ENCODE measurements around the gene MED9.

GRCh38 chr17:17453088-17453487, 23.7 kb upstream of the MED9 start:
- TF ChIP-seq, protein P1, sequence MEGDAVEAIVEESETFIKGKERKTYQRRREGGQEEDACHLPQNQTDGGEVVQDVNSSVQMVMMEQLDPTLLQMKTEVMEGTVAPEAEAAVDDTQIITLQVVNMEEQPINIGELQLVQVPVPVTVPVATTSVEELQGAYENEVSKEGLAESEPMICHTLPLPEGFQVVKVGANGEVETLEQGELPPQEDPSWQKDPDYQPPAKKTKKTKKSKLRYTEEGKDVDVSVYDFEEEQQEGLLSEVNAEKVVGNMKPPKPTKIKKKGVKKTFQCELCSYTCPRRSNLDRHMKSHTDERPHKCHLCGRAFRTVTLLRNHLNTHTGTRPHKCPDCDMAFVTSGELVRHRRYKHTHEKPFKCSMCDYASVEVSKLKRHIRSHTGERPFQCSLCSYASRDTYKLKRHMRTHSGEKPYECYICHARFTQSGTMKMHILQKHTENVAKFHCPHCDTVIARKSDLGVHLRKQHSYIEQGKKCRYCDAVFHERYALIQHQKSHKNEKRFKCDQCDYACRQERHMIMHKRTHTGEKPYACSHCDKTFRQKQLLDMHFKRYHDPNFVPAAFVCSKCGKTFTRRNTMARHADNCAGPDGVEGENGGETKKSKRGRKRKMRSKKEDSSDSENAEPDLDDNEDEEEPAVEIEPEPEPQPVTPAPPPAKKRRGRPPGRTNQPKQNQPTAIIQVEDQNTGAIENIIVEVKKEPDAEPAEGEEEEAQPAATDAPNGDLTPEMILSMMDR (conservative IDR thresholded peaks at IDR 0.05; ENCODE audit: low read depth, low read length): no peak
- TF ChIP-seq EZH2 (IDR thresholded peaks at IDR 0.05; ENCODE audit: low read length, unreplicated experiment): no peak
- TF ChIP-seq EZH2phosphoT487 (IDR thresholded peaks at IDR 0.05; ENCODE audit: borderline replicate concordance, low read length): no peak

Data from PC-3 (cell line).